SJSA1 (cell line): ENCODE data around the gene SCLY. TPM values are rescaled to one million over a fixed set of nuclear protein-coding genes. Genes with fewer than 3 reads are reported as not detected.

Experiments used
- DNase-seq, 2 experiments: peaks; one replicate each; pipeline ENCODE4 v3.0.0-alpha.2; 2015 to 2020; ENCODE audit warnings: low spot score in 2 of 2, low read depth in 1 of 2
- H3K27ac ChIP-seq: fragments of 250-450 bp; sonication (Bioruptor Pico); 2 replicates; pipeline ENCODE4 v1.5.1; 2020; ENCODE audit warnings: mild to moderate bottlenecking, moderate library complexity
- H3K27me3 ChIP-seq: fragments of 250-450 bp; sonication (Bioruptor Pico); replicated peaks from 2 replicates; pipeline ENCODE4 v1.5.1; 2020; ENCODE audit warnings: mild to moderate bottlenecking, moderate library complexity
- H3K36me3 ChIP-seq: fragments of 250-450 bp; sonication (Bioruptor Pico); 2 replicates; pipeline ENCODE4 v1.5.1; 2020; ENCODE audit warnings: mild to moderate bottlenecking
- H3K4me1 ChIP-seq: fragments of 250-450 bp; sonication (Bioruptor Pico); replicated peaks from 2 replicates; pipeline ENCODE4 v1.6.1; 2021; ENCODE audit warnings: mild to moderate bottlenecking
- H3K4me3 ChIP-seq: fragments of 250-450 bp; sonication (Bioruptor Pico); 2 replicates; pipeline ENCODE4 v1.5.1; 2020; ENCODE audit warnings: mild to moderate bottlenecking
- H3K9me3 ChIP-seq: fragments of 250-450 bp; sonication (Bioruptor Pico); replicated peaks from 2 replicates; pipeline ENCODE4 v1.5.1; 2020; ENCODE audit warnings: mild to moderate bottlenecking
- total RNA-seq: library from RNA; depleted of rRNA; stranded (reverse); fragments of >200 nt; shearing (Covaris generic); gene quantifications from 2 replicates; pipeline ENCODE4 v1.2.3, GENCODE V29; 2014

SCLY gene
- total RNA-seq, 1 experiment from 2014 or later = 38.1 TPM

- Histone ChIP-seq H3K27me3 (no peaks in the 10 kb centered on the region), H3K27ac (no peak overlapping the region), H3K4me3 (no peak overlapping the region), H3K4me1 (peaks cover 14% of the 10 kb centered on the region), H3K36me3 (no peaks in the 10 kb centered on the region), H3K9me3 (no peaks in the 10 kb centered on the region)
- no peak for DNase-seq
These were observed 60.9 kb downstream of the SCLY start for GRCh38 chr2:238121511-238122286.

DNA sequence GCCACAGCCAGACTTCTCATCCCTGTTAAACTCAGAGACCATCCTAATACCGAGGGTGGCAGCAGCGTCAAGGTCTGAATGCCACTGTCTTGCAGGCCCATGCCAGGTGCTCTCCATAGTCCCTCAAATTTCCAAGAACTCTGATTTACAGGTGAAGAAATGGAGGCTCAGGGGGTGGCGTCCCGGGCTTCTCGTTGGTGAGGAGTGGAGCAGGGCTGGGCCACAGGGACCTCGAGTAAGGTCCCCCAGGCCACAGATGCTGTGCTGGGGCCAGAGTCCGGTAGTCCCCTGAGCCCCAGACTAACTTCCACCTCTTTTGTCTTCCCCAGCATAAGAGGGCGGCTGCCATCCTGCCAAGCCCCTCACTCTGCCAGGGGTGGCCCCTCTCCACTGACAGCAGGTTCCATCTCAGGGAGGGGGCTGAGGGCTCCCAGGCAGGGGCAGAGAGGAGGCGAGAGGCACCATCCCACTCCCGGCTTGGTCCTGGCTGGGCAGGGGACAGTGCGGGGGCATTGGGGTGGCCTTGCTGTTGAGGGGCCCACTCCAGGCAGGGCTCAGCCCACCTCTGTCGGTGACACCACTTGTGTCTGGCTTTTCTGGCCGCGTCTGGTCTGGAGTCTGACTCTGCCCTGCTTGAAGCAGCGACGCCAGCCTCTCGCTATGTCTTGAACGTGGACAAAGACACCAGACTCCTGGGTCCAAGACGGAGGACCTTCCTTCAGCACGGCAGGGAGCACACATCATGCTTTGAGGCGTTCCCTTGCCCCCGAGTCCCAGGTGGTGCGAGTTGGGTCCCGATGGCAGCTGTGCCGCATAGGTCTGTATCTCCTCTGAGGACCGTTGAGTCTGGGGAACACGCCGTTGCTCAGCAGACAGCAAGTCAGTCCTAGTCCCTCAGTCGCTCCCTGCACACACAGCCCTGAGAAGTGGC, 61.8 kb downstream of the SCLY start:
- no peak for DNase-seq
- no peaks in the 10 kb centered on the region for H3K9me3 ChIP-seq
- no peak overlapping the region for H3K27ac ChIP-seq
- H3K4me3 ChIP-seq = no peak overlapping the region
- no peaks in the 10 kb centered on the region for H3K36me3 ChIP-seq
- peaks cover 14% of the 10 kb centered on the region for H3K4me1 ChIP-seq
- no peaks in the 10 kb centered on the region for H3K27me3 ChIP-seq

- no peak overlapping the region for H3K27ac ChIP-seq
- peaks cover 15% of the 10 kb centered on the region for H3K4me1 ChIP-seq
- no peaks in the 10 kb centered on the region for H3K9me3 ChIP-seq
- no peak for DNase-seq
- H3K27me3 ChIP-seq = no peaks in the 10 kb centered on the region
- H3K4me3 ChIP-seq = no peak overlapping the region
- H3K36me3 ChIP-seq = no peaks in the 10 kb centered on the region
These were observed 62.6 kb downstream of the SCLY start for GRCh38 chr2:238123218-238123971.

DNA sequence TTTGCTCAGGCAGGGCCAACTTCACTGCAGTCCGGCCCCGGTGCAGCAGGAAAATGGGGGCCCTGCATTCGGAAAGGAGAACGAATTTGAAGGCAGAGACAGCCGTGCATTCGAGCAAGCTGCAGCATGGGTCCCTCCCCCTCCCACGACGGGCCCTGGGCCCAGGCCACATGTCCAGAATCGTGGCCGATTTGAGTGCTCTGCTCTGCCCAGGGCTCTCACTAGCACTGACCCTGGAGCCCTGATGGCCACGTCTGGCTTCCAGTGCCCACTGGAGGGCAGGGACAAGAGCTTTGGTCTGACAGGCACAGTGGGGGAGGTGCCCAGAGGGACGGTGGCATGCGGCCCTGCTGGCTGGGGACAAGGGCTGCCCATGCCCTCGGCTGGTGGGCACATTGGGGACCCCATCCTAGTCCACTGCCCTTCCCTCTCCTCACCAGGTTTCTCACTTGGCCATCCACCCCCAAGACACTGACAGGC, 63.2 kb downstream of the SCLY start:
- H3K27ac ChIP-seq = no peak overlapping the region
- peaks cover 15% of the 10 kb centered on the region for H3K4me1 ChIP-seq
- no peak for DNase-seq

GRCh38 chr2:238124488-238125126, 63.8 kb downstream of the SCLY start:
- H3K9me3 ChIP-seq = no peaks in the 10 kb centered on the region
- H3K4me1 ChIP-seq = peaks cover 15% of the 10 kb centered on the region
- H3K27ac ChIP-seq = no peak overlapping the region
- H3K27me3 ChIP-seq = no peaks in the 10 kb centered on the region
- no peak overlapping the region for H3K4me3 ChIP-seq
- no peak for DNase-seq
- H3K36me3 ChIP-seq = no peaks in the 10 kb centered on the region

More for the DNA sequence above, 63.2 kb downstream of the SCLY start:
- no peak overlapping the region for H3K4me3 ChIP-seq
- H3K9me3 ChIP-seq = no peaks in the 10 kb centered on the region
- no peaks in the 10 kb centered on the region for H3K27me3 ChIP-seq
- no peaks in the 10 kb centered on the region for H3K36me3 ChIP-seq

- H3K36me3 ChIP-seq = no peaks in the 10 kb centered on the region
- no peaks in the 10 kb centered on the region for H3K27me3 ChIP-seq
- peaks cover 15% of the 10 kb centered on the region for H3K4me1 ChIP-seq
- no peak overlapping the region for H3K4me3 ChIP-seq
- H3K27ac ChIP-seq = no peak overlapping the region
- no peak for DNase-seq
- no peaks in the 10 kb centered on the region for H3K9me3 ChIP-seq
These were observed 64.5 kb downstream of the SCLY start for GRCh38 chr2:238125127-238125885.

DNA sequence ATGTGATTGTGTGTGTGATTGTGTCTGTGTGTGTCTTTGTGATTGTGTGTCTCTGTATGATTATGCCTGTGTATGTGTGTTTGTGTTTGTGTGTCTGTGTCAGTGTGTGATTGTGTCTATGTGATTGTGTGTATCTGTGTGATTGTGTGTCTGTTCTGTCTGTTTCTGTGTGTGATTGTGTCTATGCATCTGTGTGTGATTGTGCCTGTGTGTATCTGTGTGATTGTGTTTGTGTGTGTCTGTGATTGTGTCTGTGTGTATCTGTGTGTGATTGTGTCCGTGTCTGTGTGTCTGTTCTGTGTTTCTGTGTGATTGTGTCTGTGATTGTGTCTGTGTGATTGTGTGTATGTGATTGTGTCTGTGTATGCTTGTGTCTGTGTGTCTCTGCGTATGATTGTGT, 65.5 kb downstream of the SCLY start:
- Histone ChIP-seq H3K36me3 (no peaks in the 10 kb centered on the region), H3K4me1 (peaks cover 15% of the 10 kb centered on the region), H3K27me3 (no peaks in the 10 kb centered on the region), H3K4me3 (no peak overlapping the region), H3K9me3 (no peaks in the 10 kb centered on the region), H3K27ac (no peak overlapping the region)
- no peak for DNase-seq

- H3K9me3 ChIP-seq = no peaks in the 10 kb centered on the region
- no peaks in the 10 kb centered on the region for H3K36me3 ChIP-seq
- no peak overlapping the region for H3K27ac ChIP-seq
- H3K27me3 ChIP-seq = no peaks in the 10 kb centered on the region
- DNase-seq = no peak
- peaks cover 15% of the 10 kb centered on the region for H3K4me1 ChIP-seq
- H3K4me3 ChIP-seq = no peak overlapping the region
These were observed 66.0 kb downstream of the SCLY start for GRCh38 chr2:238126775-238127164.

DNA sequence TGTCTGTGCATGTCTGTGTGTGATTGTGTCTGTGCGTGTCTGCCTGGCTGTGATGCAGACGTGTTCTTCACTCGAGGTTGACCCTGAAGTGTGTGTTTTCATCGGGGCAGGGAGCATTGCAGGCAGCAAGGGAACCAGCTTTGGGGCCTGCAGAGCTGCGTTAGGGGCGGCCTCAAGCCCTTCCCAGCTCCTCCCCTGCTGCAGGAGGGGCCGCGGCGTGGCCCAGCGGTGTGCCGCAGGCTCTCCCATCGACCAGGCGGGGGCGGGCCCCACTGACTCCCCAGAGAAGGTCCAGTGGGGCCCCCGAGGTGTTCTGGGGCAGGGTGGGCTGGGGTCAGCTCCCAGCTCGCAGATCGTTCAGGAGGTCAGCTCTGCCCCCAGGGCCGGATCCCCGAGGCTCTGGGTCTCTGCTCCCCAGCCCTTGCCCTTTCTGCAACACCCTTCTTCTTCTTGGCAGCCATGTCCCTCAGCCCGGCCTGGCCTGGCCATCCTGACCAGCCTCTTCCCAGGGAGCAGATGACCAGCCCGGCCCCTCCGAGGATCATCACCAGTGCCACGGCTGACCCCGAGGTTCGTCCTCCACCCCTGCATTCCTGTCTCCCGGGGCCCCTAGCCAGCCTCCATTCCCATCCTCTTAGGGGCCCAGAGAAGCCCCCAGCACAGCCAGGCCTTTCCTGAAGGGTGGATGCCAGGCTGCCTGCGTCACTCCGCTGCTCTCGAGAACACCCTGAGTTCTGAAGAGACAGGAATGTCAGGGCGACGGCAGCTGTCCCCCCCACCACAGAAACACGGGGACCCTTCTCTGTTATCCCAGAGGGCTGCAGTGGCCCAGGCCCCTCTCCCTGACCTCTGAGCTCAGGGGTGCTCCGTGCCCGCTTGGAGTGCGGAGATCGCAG, 66.6 kb downstream of the SCLY start:
- H3K4me3 ChIP-seq = peak overlapping the region; percentile 14; the same call in 1 of the 2 replicates
- no peak overlapping the region for H3K27ac ChIP-seq
- DNase-seq = peak; percentile 54 to 75

DNA sequence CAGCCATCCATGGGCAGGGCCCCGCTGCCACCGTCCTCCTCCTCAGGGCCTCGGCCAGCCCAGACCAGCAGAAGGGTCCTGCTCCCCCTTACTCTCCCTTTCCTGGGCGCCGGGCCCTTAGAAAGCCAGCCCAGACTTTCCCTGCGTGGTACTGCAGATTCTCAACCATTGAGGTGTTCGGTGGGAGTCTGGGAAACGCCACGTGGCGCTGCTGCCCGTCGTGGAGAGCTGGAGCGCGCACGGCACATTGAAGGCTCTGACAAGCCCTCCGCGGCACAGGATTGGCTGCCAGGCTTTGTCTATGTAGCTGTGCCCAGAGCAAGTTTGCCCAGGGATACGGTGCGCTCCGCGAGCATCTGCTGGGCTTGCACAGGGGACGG, 67.2 kb downstream of the SCLY start:
- Histone ChIP-seq H3K27me3 (no peaks in the 10 kb centered on the region), H3K4me3 (no peak overlapping the region), H3K27ac (no peak overlapping the region), H3K36me3 (no peaks in the 10 kb centered on the region), H3K4me1 (peaks cover 15% of the 10 kb centered on the region), H3K9me3 (no peaks in the 10 kb centered on the region)
- no peak for DNase-seq

More for the DNA sequence above, 66.6 kb downstream of the SCLY start:
- peaks cover 15% of the 10 kb centered on the region for H3K4me1 ChIP-seq
- no peaks in the 10 kb centered on the region for H3K9me3 ChIP-seq
- no peaks in the 10 kb centered on the region for H3K36me3 ChIP-seq
- no peaks in the 10 kb centered on the region for H3K27me3 ChIP-seq

DNA sequence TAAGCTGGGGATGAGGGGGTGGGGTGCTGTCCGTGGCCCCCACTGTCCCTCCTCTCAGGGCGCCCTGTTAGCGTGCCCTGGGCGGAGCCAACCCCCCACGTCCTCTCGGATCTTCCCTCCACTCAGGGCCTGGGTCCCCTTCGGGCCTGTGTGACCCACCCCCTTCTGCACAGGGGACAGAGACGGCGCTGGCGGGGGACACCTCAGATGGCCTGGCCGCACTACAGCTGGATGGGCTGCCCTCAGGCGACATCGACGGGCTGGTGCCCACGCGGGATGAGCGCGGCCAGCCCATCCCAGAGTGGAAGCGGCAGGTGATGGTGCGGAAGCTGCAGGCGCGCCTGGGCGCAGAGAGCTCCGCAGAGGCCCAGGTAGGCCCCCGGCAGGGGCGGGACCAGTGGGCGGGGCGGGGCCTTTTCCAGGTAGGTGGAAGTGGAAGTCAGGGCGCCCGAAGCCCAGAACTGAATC, 67.8 kb downstream of the SCLY start:
- Histone ChIP-seq H3K4me3 (no peak overlapping the region), H3K9me3 (no peaks in the 10 kb centered on the region), H3K27me3 (no peaks in the 10 kb centered on the region), H3K27ac (no peak overlapping the region), H3K36me3 (no peaks in the 10 kb centered on the region), H3K4me1 (peaks cover 15% of the 10 kb centered on the region)
- no peak for DNase-seq
